B cell (primary cell): ENCODE measurements around the gene MRLN.

Experiments
- EZH2 ChIP-seq: IDR thresholded peaks from 2 replicates; pipeline ENCODE4 v1.6.1; 2012; ENCODE audit warnings: borderline replicate concordance, low read depth, mild to moderate bottlenecking, moderate library complexity, low read length; ENCODE audit not compliant: insufficient read depth, poor library complexity, severe bottlenecking
- TF ChIP-seq, protein P1 (sequence below): fragments of 200-600 bp; IDR thresholded peaks from one replicate; pipeline ENCODE4 v1.8.0; 2022; ENCODE audit warnings: antibody characterized with exemption, mild to moderate bottlenecking

- TF ChIP-seq, protein P1, sequence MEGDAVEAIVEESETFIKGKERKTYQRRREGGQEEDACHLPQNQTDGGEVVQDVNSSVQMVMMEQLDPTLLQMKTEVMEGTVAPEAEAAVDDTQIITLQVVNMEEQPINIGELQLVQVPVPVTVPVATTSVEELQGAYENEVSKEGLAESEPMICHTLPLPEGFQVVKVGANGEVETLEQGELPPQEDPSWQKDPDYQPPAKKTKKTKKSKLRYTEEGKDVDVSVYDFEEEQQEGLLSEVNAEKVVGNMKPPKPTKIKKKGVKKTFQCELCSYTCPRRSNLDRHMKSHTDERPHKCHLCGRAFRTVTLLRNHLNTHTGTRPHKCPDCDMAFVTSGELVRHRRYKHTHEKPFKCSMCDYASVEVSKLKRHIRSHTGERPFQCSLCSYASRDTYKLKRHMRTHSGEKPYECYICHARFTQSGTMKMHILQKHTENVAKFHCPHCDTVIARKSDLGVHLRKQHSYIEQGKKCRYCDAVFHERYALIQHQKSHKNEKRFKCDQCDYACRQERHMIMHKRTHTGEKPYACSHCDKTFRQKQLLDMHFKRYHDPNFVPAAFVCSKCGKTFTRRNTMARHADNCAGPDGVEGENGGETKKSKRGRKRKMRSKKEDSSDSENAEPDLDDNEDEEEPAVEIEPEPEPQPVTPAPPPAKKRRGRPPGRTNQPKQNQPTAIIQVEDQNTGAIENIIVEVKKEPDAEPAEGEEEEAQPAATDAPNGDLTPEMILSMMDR: no peak
- TF ChIP-seq EZH2: no peak
Observed at GRCh38 chr10:59702347-59702746, 50.9 kb downstream of the MRLN start.
